HG03103 (cell line): ENCODE results near the gene KRT13.

Experiments used
- ATAC-seq: cut with Tn5 transposase; IDR thresholded peaks from one replicate; pipeline ENCODE4 v1.9.1; 2021; ENCODE audit warnings: low read depth; ENCODE audit not compliant: unreplicated experiment

The KRT13 gene

DNA sequence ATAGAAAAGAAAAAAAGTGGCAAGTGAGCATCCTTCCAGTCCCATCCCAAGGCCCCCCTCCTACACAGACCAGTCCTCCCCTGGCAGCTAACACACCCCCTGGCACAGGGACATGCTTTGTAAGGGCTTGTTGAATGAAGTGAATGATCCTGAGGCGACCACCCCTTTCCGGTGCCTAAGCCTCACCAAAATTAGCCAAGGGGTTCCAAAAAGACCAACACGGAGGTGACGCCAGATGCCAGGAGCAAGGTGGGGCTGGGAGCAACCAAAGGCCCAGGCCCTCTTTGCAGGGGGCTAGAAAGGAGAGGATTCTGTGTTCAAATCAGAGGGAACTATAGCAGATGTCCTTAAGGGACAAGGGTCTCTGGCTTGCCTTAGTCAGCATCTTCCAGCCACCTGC, 30.0 kb downstream of the KRT13 start:
- ATAC-seq: no peak

GRCh38 chr17:41474863-41475262, 30.5 kb downstream of the KRT13 start:
- ATAC-seq: no peak

DNA sequence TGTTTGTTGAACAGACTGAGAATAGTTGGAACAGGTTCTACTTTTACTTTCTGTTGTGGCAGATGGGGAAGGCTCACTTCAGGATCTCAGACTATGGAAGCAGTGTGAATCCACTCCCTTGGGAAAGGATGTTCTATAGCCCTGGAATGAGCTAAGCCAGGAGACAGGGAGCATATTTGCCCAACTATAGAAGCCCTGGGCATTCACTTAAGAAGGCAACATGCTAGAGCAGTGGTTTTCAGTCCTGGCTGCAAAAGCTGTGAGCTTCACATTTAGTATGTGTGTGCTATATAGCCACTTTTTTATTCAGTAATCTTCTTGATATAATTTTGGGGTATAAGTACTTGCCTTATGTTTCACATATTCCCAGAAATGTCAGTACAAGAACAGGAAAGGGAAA, 37.1 kb downstream of the KRT13 start:
- no peak for ATAC-seq

- ATAC-seq: no peak
Observed at GRCh38 chr17:41467561-41467960, 37.9 kb downstream of the KRT13 start.

- ATAC-seq: no peak
Observed at GRCh38 chr17:41466988-41467387, 38.4 kb downstream of the KRT13 start, which contains the start of gene KRT32. Gene KRT32 (minus strand): TSS chr17:41467386. CDS start chr17:41467325, 61 bp downstream.

DNA sequence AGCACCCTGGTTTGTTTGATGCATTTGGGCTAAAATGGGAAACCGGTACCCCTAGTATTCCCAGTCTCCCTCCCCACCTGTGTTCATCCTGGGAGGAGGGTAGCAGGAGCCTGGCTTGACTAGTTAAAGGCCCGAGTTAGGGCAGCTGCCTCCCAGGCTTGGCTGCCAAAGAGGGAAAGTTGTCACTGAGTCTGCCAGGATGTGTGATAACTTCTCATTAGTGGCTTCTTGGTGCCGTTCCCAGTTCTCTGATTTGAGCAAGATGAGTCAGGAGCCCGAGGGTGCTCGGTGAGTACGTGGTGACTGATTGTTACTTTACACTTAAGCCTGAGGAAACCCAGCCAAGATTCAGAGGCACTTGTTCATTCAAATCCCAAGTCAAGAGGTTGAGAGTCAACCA, 40.7 kb downstream of the KRT13 start:
- ATAC-seq: no peak

DNA sequence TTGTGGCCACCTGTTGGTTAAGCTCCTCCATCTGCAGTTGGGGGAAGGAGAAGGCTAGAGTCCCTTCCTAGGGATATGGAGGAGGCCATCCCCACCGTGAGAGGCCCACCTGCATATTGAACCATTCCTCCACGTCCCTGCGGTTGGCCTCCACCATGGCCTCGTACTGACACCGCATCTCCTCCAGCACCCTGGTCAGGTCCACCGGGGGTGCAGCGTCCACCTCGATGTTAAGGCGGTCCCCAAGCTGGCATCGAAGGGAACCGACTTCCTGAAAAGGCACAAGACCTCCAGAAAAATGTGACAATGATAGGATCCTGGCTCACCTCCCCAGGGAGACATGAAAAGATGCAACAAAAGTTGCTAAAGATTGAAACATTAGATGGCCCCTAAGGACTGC, 41.2 kb downstream of the KRT13 start:
- no peak for ATAC-seq

GRCh38 chr17:41463746-41464145, 41.7 kb downstream of the KRT13 start:
- ATAC-seq: no peak

GRCh38 chr17:41462705-41463104, 42.7 kb downstream of the KRT13 start:
- no peak for ATAC-seq

GRCh38 chr17:41457676-41458075, 47.7 kb downstream of the KRT13 start:
- no peak for ATAC-seq

GRCh38 chr17:41456204-41456603, 49.2 kb downstream of the KRT13 start:
- ATAC-seq: no peak

GRCh38 chr17:41455236-41455635, 50.2 kb downstream of the KRT13 start:
- ATAC-seq: no peak

DNA sequence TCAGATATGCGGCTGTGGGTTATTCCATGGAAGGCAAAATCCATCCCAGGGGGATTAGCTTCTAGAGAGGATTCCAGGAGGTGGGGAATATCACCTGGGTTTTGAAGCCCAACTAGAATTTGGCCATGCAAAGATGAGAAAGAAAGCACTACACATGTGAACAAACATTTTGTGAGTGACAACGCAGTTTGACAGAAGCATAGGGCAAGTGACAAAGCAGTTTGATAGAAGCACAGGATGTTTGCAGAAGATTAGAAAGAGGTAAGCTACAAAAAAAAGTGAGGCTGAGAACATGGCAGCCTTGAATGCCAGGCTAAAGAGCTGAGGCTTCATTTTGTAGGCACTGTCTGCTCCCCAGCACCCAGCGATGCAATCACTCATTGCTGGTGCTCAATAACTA, 52.3 kb downstream of the KRT13 start:
- no peak for ATAC-seq

GRCh38 chr17:41452281-41452680, 53.1 kb downstream of the KRT13 start:
- no peak for ATAC-seq

DNA sequence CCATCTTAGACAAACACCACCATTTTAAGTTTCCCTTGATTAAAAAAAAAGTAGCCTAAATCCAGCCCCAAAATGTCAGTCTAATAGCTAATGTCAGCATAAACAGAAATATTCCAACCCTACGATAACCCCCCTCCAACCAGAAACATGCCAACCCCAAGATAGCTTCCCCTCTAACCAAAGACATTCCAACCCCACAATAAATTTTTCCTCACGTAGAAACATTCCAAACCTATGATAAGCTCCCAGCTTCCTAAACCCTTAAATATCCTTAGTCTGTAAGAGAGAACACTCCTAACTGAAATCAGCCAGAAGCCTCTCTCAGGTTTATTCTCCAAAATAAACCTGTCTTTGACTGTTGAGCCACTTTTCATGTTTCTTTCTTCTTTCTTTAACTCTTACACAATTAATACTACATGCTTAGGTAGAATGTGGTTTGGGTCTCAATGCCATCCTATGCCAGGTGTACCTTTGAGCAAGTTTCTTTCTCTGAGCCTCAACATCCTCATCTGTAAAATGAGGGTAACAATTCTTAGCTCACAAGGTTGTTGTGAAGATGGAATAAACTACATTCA, 54.2 kb downstream of the KRT13 start:
- ATAC-seq: no peak
